Calu3 (cell line): ENCODE measurements around the gene KRT23. TPM values are rescaled to one million over a fixed set of nuclear protein-coding genes. Genes with fewer than 3 reads are reported as not detected.
A peak's percentile ranks its signal among the peaks of the same experiment; 100 is the strongest.

Source experiments
- BruUV-seq: library from RNA; stranded (reverse); fragments of 400-500 nt; replicated peaks from 2 replicates; lab custom pipeline; 2021; lab: Mats Ljungman, UMichigan
- CTCF ChIA-PET: fragments of 300-600 bp; sonication (Branson Sonifier 250); formaldehyde crosslinking; loops from one replicate; lab custom pipeline; 2022; ENCODE audit warnings: antibody characterized with exemption; lab: Charles Lee
- DNase-seq: peaks from one replicate; pipeline ENCODE4 v3.0.0; 2022
- H3K27ac Mint-ChIP-seq: one replicate; pipeline ENCODE4 v1.8.0; 2022; ENCODE audit warnings: mixed read lengths; ENCODE audit not compliant: unreplicated experiment
- H3K27me3 Mint-ChIP-seq: one replicate; pipeline ENCODE4 v1.8.0; 2022; ENCODE audit warnings: mixed read lengths; ENCODE audit not compliant: unreplicated experiment
- H3K36me3 Mint-ChIP-seq: one replicate; pipeline ENCODE4 v1.8.0; 2022; ENCODE audit warnings: mild to moderate bottlenecking, moderate library complexity, mixed read lengths; ENCODE audit not compliant: insufficient read depth, unreplicated experiment
- H3K4me1 Mint-ChIP-seq: one replicate; pipeline ENCODE4 v1.8.0; 2022; ENCODE audit warnings: mild to moderate bottlenecking, low read depth, mixed read lengths; ENCODE audit not compliant: unreplicated experiment
- H3K4me3 Mint-ChIP-seq: one replicate; pipeline ENCODE4 v1.8.0; 2022; ENCODE audit warnings: mild to moderate bottlenecking, low read depth, moderate library complexity, mixed read lengths; ENCODE audit not compliant: unreplicated experiment
- H3K9me3 Mint-ChIP-seq: one replicate; pipeline ENCODE4 v1.8.0; 2022; ENCODE audit warnings: low read depth, mixed read lengths; ENCODE audit not compliant: unreplicated experiment
- intact Hi-C: fragments of 100-400 bp; cut with micrococcal nuclease; formaldehyde crosslinking; loops from one replicate; pipeline ENCODE4 v1.10.0; 2022; ENCODE audit not compliant: unreplicated experiment
- total RNA-seq: library from RNA; stranded (reverse); gene quantifications from 2 replicates; pipeline ENCODE4 v1.2.3, GENCODE V29; 2022
- TF ChIP-seq, protein P1 (sequence below): fragments of 200-600 bp; IDR thresholded peaks from one replicate; pipeline ENCODE4 v1.8.0; 2022; ENCODE audit warnings: antibody characterized with exemption; ENCODE audit not compliant: unreplicated experiment

KRT23 gene
- total RNA-seq, 1 experiment from 2014 or later = 1,389 TPM

DNA sequence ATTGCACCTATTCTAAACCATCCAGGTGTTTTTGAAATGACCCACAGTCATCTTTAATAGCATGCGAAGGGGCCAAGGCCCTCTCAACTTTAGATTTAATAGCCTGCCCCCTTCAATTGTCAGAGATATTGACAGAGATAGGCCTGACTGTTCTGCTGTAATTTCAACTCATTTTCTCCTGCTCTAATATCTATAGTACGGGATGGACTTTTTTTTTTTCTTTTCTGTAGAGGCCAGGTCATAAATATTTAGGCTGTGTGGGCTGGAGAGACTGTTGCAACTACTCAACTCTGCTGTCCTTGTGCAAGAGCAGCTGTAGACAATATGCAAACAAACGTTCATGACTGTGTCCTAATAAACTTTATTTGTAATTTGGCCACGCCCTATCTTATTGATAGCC lies 27.7 kb downstream of the KRT23 start:
- CTCF ChIA-PET = interaction anchor here (0.6 to 3.8 kb wide), 29 partner anchors 8 to 753 kb away, joined by 3 to 23 read pairs (median 4); partner anchors contain the start of genes KRT23, KRTAP1-1, KRTAP2-3 and KRTAP3-1
- Mint-ChIP-seq H3K9me3 (no peaks in the 10 kb centered on the region), H3K4me1 (peaks cover 94% of the 10 kb centered on the region), H3K27me3 (no peaks in the 10 kb centered on the region), H3K27ac (peak overlapping the region; percentile 86), H3K36me3 (peaks cover 34% of the 10 kb centered on the region), H3K4me3 (no peak overlapping the region)
- TSS peak; percentile 70 for BruUV-seq
- DNase-seq = no peak
- intact Hi-C loops = loop anchor here (1.0 to 5.0 kb wide), 6 partner anchors 52 to 758 kb away; no protein-coding TSS in a partner anchor
- TF ChIP-seq, protein P1, sequence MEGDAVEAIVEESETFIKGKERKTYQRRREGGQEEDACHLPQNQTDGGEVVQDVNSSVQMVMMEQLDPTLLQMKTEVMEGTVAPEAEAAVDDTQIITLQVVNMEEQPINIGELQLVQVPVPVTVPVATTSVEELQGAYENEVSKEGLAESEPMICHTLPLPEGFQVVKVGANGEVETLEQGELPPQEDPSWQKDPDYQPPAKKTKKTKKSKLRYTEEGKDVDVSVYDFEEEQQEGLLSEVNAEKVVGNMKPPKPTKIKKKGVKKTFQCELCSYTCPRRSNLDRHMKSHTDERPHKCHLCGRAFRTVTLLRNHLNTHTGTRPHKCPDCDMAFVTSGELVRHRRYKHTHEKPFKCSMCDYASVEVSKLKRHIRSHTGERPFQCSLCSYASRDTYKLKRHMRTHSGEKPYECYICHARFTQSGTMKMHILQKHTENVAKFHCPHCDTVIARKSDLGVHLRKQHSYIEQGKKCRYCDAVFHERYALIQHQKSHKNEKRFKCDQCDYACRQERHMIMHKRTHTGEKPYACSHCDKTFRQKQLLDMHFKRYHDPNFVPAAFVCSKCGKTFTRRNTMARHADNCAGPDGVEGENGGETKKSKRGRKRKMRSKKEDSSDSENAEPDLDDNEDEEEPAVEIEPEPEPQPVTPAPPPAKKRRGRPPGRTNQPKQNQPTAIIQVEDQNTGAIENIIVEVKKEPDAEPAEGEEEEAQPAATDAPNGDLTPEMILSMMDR = no peak

DNA sequence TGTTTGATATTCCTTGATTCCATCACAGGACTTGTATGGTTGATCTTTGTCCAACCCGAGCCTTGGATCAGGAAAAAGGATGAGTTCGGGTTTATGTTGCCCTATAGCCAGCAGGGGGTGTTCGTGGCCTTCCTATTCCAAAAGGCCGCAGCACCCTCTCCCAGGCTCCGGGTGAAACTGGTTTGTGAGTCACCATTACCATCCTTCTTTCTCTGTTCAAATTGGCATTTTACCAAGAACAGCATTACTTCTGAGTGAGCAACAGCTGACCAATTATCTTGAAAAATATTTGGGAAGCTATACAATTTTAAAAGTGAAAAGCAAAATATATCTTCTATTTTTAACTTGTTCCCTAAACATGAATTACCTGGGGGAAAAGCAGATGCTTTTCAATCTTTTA lies 28.1 kb downstream of the KRT23 start:
- BruUV-seq = no TSS peak
- intact Hi-C loops = loop anchor here (1.0 to 5.0 kb wide), 6 partner anchors 52 to 758 kb away; no protein-coding TSS in a partner anchor
- no peaks in the 10 kb centered on the region for H3K9me3 Mint-ChIP-seq
- TF ChIP-seq, protein P1 = peak; percentile 98
- peak; percentile 99 for DNase-seq
- peaks cover 94% of the 10 kb centered on the region for H3K4me1 Mint-ChIP-seq
- peak overlapping the region; percentile 86 for H3K27ac Mint-ChIP-seq
- CTCF ChIA-PET = interaction anchor here (0.6 to 3.8 kb wide), 28 partner anchors 9 to 754 kb away, joined by 3 to 23 read pairs (median 4); partner anchors contain the start of genes KRT23, KRTAP1-1, KRTAP2-3 and KRTAP3-1
- H3K27me3 Mint-ChIP-seq = no peaks in the 10 kb centered on the region
- H3K36me3 Mint-ChIP-seq = peaks cover 34% of the 10 kb centered on the region
- no peak overlapping the region for H3K4me3 Mint-ChIP-seq

DNA sequence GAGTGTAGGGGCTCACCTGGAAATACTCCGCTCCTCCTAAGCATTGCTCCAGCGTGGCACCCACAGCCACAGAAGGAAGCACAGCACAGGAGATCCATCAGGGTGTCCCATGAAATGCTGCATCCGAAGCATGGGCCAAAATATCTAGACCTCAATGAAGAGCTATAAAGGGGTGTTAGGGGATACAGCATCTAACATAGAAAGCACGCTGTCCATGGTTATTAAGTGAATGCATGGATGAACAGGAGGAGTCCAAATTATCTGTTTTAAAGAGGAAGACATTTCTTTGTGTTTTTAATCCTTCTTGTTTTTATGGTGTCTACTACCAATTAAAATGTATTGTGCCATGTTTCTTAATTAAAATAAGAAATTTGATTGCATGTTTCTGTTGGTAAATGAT lies 30.8 kb downstream of the KRT23 start:
- intact Hi-C loops = loop anchor here (5.0 kb wide), 2 partner anchors 496 to 761 kb away; no protein-coding TSS in a partner anchor
- H3K9me3 Mint-ChIP-seq = no peaks in the 10 kb centered on the region
- H3K4me1 Mint-ChIP-seq = peaks cover 94% of the 10 kb centered on the region
- H3K36me3 Mint-ChIP-seq = peaks cover 35% of the 10 kb centered on the region
- TF ChIP-seq, protein P1 = no peak
- H3K27ac Mint-ChIP-seq = no peak overlapping the region
- H3K4me3 Mint-ChIP-seq = no peak overlapping the region
- H3K27me3 Mint-ChIP-seq = no peaks in the 10 kb centered on the region
- CTCF ChIA-PET = interaction anchor here (0.7 to 1.1 kb wide), 2 partner anchors 103 to 588 kb away, joined by 3 to 7 read pairs; no protein-coding TSS in a partner anchor
- no peak for DNase-seq
- no TSS peak for BruUV-seq

DNA sequence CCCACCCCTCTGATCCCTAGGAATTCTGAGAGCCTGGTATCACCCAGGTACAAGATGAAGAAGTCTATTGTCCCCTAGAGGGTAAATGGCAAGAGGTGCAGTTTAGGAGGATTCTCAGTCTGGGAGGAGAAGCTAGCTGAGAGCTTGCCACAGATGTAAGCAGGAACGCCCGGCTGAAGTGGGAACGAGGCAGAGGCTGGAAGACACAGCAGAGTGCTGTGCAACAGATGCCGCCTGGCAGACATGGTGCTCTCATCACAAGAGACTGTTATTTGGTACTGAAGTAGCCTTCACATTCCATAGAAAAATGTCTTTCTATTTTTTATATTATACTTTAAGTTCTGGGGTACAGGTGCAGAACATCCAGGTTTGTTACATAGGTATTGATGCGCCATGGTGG lies 32.1 kb downstream of the KRT23 start:
- Mint-ChIP-seq H3K9me3 (no peaks in the 10 kb centered on the region), H3K4me1 (peaks cover 94% of the 10 kb centered on the region), H3K36me3 (peaks cover 45% of the 10 kb centered on the region), H3K27ac (peak overlapping the region; percentile 92), H3K4me3 (no peak overlapping the region), H3K27me3 (no peaks in the 10 kb centered on the region)
- BruUV-seq = no TSS peak
- DNase-seq = no peak
- CTCF ChIA-PET = interaction anchor here (0.6 kb wide), 1 partner anchor 27 kb away, joined by 5 read pairs; no protein-coding TSS in a partner anchor
- TF ChIP-seq, protein P1 = no peak
- intact Hi-C loops = loop anchor here (5.0 kb wide), 2 partner anchors 497 to 762 kb away; no protein-coding TSS in a partner anchor
